Measurements from ENCODE around the gene CILP.

- TF ChIP-seq CTCF (IDR thresholded peaks at IDR 0.05): no peak
- TF ChIP-seq POLR2A (IDR thresholded peaks at IDR 0.05): no peak
Measured at GRCh38 chr15:65197337-65197645, 14.0 kb downstream of the CILP start.

Data from vagina (tissue), 2 donors.